OCI-M2 (cell line): ENCODE measurements around the gene STAC2.

ENCODE experiments used
- DNase-seq: peaks from one replicate; lab custom pipeline; 2025; ENCODE audit not compliant: unreplicated experiment; lab: John Stamatoyannopoulos, UW

STAC2 gene

DNA sequence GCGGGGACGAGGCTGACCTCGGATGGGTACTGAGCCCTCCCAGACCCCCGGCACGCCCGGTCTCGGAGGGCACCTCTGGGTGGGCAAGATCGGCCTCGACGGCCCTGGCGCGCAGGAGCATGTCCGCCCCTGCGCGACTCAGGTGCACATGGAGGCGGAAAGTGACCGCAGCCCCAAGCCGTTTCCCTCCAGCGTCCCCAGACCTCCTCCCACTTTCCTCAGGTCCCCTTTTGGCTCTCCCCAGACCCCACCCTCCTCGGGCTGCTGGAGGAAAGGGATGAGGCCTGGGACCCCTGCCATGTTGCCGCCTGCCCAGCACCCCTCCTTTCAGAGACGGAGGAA lies 15.7 kb downstream of the STAC2 start:
- no peak for DNase-seq

DNA sequence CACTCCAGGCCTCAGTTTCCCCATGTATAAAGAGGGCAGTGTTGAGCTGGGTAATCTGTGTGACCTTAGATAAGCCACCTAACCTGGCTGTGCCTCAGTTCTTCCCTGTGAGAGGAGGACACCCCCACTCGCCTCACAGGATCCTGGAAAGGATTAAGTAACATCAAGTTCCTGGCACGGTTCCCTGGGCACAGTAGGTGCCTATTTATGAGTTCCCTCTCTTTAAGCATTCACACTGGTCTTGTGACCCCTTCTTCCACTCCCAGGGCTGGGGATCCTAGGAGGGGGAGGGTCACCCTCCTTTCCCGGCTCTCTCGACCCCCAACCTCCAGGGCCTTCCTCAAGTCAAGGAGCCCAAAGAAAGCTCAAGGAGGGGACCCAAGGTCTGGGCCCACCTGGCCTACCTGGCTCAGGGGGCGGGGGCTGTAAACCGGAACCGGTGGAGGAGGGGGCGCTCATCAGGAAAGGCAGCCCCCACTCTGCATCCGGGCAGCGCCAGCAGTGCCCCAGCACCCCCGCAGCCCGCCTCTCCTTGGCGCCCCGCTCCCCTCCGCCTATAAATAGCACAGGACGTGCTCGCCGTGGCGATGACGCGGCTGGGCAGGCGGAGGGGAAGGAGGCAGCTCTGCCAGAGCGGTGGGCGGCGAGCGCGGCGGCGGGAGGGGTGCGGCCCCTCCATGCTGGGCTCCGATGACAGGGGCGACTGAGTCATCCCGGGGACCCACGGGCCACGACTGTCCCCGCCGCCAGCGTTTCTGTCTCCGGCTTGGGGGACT lies 16.2 kb downstream of the STAC2 start:
- DNase-seq, result no peak

DNA sequence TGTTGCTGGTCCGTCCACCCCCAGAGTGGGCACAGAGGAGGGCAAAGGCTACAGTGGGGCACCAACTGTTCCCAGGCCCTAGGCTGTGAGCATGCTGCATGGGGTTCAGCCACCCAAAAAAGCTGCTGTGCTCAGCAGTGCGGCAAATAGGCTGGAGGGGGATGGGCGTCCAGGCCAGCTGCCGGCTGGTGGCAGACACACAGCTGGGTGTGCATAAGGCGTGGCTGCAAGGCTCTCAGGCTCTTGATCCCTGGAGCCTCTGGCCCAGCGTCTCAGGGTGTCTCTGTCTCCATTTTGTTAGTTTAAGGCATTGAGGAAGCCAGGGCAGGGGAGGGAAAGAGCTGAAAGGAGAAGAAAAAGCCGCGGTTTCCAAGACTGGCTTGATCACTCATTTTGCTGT lies 16.9 kb downstream of the STAC2 start:
- DNase-seq, result no peak

DNA sequence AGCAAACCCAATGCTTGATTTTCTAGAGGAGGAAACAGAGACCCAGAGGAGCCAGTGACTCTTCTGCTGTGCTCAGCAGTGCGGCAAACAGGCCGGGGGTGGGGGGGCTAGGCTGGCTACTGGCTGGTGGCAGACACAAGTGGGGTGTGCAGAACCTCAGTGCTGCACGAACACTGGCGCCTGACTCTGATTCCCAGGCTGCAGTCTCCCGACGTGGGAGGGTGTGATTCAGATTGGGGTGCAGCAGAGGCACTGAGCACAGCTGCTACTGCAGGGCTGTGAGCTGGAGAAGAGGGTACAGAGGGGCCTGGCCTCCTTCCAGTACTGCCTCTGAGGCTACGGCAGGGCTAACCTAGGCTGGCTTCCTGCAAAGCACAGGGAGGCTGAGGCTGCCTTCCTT lies 17.6 kb downstream of the STAC2 start:
- DNase-seq, result no peak

DNA sequence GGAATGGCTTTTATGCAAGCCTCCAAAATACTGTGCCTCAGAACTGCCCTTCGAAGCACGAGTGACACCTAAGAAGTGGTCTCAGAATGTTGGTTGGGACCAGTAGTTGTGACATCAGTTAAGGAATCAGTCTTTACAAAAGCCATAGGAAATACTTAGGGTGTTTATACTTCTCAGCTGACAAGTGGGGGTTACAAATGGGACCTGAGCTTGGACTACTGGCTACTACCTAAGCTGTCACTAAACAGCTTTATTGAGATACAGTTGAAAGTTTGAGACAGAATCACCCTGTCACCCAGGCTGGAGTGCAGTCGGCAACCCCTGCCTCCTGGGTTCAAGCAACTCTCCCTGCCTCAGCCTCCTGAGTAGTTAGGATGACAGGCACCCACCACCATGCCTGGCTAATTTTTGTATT lies 20.6 kb downstream of the STAC2 start:
- no peak for DNase-seq

DNA sequence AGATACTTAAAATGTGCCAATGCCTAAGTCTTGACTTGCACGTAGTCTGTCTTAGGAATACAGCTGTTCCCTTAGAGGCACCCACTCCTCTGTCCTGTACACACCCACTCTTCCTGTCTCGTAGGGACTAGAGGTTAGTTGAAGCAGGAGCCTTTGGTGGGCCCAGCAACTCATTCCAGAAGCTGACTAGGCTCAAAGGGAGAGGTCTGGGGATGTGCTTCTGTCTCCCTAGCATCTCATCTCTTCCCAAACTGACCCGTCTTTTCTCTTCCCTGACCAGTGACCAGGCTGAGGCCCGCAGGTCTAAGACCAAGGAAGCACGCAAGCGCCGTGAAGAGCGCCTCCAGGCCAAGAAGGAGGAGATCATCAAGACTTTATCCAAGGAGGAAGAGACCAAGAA lies 21.5 kb downstream of the STAC2 start:
- no peak for DNase-seq

DNA sequence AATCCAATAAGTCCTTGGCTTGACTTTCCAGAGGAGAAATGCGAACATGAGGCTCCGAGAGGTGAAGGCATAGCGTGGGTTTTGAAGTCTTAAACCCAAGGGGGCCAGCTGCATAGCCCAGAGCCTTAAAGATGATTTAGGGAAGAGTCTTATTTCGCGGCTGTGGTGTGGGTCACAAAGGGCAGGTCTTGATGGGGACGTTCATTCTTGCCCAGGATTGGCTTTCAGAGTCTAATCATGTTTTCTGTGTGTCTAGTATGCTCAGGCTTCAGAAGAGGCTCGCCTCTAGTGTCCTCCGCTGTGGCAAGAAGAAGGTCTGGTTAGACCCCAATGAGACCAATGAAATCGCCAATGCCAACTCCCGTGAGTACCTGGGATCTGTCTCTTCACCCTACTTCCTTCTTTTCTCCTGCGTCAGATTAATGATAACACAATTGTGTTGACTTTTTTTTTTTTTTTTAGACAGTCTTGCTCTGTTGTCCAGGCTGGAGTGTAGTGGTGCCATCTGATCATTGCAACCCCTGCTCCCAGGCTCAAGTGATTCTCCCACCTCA lies 24.7 kb downstream of the STAC2 start:
- no peak for DNase-seq

DNA sequence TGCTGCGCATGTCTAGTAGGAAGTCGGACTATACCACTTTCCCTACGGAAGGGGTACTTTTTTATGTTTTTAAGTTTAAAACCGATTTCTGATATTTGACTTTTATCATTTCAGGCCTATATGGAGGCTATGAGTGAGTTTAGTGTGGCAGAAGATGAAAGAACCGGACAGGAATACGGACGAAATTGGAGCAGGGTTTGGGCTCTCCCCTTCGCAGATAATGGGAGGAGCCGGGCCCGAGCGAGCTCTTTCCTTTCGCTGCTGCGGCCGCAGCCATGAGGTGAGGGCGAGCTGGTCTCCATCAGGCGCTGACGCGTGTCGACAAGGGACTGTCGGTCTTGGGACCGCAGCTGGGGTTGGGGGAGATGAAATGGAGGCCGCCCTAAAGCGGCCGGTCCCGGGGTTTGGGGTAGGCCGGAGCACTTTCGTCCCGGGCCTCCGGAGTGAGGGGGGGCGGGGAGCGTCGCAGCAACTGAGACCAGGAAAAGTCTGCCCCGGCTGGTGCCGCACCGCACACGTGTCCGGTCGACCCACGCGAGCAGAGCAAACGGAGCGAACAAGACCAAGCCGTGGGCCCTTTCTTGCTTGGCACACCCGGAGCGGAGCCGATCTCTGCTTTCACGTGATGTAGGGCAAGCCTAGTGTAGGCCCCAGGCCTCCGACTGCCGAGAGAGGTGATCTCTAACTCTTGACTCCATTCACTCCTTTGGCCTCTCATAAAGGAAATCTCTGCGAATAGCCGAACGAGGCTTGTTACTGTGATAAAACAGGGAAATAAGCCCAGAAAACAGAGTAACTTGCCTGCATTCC lies 25.5 kb downstream of the STAC2 start, which contains the start of gene RPL19:
Gene RPL19 (plus strand): TSS at position 214 of the 810 bp plus-strand sequence. CDS start 62 bp downstream, at position 276.
- DNase-seq, result no peak

DNA sequence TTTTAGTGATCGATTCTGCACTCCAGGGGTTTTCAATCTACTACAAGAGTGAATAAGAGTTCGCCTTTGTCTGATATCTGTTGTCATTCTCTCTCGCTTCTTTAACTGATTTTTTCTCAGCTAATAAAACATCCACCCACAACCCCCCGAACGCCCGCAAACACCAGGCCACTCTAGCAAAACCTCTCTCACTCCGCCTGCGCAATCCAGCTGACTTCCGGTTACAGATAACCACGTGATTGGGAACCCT lies 26.0 kb downstream of the STAC2 start:
- peak; percentile 68 for DNase-seq

DNA sequence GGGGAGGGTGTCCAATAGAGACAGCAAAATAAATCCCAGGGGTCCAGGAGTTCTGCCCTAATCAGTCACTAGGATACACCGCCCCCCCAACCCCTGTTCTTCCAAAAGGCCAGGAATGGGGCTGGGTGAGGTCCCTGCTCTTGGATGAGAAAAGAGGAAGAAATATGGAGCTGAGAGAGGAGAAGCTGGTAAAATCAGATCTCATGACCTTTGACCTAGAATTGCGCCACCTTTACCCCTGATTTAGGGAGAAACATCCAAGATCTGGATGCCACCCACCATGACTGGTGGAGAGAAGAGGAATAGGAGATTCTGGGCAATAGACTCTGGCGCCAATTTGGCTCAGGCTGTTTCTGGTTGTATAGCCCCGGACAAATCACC lies 27.6 kb downstream of the STAC2 start:
- no peak for DNase-seq

DNA sequence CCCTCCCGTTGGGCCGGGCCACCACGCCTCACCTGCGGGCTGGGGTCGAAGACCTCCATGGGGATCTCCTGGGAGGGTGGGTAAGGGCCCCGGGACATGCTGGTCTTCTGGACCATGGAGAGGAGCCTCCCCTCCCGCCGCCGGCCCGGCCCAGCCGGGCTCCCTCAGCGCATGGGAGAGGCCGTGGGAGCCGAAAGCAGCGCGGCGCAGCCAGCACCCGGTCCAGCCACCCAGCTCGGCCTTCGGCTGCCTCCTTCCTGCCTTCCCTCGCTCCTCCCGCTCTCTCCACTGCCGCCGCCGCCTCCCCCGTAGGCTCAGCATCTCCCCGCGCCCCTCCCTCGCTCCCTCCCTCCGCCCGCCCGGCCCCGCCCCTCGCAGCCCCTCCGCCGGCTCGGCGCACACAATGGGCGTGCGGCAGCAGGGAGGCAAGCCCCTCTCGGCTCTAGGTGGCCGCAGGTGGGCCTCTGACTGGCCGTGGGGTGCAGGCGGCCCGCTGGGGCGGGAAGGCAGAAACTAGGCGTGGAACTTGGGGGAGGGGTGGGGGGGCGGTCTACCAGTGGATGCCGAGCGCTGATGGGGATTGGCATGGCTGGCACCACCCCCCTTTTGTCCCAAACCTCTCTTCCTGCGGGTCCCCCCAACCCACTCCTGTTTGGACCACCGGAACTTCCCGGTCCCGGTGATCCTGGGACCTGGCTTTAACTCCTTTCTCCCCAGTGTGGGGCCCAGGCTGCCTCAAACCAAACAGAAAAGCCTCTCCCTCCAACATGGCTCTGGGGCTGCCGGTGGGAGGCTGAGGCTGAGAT lies 28.2 kb downstream of the STAC2 start, which contains the start of gene CACNB1:
Gene CACNB1 (minus strand): TSS at position 290 of the 806 bp plus-strand sequence. CDS start 174 bp downstream, at position 116.
- no peak for DNase-seq

DNA sequence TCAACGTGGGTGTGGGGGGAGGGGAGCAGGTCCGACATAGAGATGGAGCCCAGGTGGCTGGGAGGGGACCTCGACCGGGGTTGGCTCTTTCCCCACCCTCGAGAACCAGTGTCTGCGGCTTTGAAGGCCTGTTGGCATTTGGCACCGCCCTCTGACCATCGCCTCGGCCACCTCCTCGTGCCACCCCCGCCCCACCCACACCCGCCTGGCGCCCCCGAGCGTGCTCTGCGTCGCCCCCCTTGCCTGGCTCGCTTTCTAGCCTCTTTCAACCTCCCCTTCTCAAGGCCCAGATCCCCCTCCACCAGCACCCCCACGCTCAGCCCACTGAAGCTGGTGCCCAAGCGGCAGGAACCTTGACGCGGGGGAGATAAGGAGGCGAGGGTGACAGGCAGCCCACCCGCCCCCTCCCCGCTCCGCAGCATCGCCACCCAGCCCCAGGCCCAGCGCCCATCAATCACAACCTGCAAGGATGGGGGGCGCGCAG lies 28.9 kb downstream of the STAC2 start:
- no peak for DNase-seq

DNA sequence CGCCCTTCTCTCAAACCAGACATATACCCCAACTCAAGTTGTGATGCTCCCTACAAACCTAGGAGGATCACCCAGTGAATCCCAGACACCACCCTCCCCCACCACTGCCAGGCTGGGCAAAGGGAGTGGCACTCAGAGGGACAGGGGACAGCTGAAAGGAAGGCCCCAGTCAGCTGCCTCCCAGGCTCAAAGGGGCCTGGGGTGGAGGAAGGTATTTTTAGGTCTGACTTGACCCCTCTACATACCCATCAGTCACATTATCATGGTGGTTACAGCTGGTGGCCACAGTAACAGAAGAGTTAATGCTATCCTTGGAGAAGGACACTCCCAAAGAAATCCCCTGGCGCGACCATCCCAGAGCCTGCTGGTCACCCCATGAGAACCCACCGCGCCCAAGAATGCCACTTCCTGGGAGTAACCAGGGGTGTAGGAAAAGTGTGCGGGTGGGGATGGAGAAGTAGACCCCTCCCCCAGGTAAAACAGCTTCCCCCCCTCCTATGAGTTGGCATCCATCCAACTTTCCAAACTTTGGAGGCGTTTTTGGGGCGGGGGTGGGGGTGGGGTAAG lies 29.4 kb downstream of the STAC2 start:
- DNase-seq, result no peak

DNA sequence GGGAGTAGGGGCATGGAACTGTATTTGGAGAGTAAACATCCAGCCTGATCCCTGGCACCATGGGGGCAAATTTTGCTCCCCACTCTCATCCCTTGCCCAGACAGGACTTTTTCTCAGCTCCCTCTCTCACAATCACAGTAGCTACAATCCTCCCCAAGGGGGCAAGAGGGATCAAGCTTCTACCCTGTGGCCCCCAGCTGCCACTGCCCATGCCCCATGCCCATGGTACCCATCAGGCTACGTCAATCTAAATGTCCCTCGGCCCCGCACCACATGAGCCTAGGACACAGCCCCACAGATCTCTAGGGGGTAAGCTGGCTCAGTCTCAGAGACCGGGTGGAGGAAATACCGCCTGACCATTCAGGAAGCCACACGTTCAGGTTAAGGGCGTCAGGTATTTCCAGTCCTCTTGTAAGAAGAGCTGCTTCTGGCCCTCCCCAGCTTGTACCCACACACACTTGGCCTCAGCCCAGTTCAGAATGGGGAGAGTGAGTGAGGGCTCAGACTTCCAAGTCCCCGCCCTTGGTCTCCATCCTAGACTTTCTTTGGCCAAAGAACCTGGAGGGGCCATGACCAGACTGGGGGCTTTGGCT lies 30.1 kb downstream of the STAC2 start:
- no peak for DNase-seq

DNA sequence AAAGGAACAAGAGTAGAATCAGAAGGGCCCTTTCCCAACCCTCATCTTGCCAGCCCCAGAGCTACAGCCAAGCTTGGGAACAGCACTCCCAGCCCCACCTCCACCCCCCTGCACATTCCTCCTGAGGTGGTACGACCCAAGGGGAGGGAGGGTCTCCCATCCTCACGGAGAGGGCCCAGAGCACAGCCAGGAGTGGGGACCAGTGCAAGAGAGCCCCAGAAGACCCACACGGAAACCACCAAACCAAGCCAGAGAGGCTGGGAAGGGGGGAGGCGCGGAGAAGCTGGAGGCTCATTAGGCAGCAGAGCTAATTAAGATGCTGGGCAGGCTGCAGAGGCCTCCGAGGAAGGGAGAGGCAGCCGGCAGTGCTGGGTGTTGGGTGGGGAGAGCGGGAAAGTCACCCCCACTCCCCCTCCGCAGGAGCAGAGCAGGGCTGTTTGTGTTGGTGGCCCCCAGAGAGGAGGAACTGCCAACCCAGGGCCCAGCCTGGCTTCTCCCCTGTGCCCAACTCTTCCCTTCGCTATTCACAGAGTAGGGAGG lies 30.7 kb downstream of the STAC2 start:
- no peak for DNase-seq

DNA sequence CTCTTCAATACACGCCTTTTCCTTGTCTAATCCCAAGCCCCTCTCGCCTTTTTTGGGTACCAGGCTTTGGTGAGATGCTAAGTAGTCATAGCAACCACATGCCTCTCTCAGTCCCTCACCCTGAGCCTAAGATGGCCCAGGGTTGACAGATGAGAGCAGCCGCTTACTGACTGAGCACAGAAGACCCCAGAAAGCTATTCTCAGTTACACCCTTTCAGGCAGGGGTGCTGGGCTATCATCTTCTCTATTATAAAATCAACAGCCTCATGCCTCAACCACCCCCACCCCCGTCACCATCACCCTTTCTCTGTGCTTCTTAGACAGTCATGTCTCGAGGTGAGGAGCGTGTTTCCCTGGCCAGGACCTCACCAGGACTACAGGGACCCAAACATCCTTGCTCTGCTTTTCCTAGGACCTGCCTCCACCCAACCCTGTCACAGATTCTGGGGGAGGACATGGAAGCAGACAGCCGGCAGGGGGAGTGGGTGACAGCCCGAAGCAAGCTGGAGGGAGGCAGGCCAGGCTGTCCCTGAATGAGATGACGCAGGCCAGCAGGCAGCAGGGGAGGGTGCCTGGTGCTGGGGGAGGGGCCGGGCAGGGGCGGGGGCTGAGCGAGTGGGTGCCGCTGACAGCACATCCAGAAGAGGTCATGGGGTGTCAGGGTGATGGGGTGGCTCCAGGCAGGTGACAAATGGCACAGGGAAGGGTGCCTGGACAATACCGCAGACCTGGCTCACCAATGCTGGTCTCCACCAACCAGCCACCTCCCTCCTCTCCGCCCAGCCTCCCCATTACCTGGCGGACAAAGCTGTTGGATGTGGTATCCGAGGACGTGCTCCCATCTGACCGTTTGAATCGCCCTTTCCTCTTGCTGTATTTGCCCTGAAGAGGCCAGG lies 31.4 kb downstream of the STAC2 start:
- DNase-seq, result no peak

DNA sequence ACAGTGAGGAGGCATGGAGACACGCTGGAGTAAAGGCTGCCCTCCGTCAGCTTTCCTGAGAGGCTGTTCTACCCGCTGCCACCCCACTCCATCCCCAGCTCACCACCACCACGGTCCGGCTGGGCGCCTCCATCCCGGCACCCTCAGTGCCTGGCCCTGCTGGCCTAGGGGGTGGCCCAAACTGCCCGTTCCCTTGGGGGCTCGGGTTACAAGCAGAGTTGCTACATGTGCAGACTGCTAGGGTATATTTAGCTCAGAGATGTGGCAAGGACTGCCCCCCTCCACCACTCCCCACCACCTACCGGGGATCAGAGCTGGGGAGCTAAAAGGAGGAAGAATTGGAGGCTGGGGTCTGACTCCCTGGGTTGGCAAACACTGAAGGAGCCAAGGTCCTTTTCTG lies 32.4 kb downstream of the STAC2 start:
- no peak for DNase-seq

DNA sequence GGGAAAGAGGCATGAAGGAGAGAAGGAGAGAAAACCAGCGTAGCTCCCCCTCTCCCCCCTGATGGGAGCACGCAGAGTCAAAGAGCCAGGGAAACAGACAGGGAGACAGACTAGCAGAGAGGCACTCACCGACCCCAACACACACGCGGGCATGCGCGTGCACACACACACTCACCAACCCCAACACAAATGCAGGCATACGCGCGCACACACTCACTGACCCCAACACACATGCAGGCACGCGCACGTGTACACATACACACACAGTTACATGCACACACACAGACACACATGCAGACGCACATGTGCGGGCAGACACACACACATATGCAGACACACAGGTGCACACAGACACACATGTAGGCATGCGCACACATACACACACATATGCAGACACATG lies 32.8 kb downstream of the STAC2 start:
- DNase-seq, result no peak

DNA sequence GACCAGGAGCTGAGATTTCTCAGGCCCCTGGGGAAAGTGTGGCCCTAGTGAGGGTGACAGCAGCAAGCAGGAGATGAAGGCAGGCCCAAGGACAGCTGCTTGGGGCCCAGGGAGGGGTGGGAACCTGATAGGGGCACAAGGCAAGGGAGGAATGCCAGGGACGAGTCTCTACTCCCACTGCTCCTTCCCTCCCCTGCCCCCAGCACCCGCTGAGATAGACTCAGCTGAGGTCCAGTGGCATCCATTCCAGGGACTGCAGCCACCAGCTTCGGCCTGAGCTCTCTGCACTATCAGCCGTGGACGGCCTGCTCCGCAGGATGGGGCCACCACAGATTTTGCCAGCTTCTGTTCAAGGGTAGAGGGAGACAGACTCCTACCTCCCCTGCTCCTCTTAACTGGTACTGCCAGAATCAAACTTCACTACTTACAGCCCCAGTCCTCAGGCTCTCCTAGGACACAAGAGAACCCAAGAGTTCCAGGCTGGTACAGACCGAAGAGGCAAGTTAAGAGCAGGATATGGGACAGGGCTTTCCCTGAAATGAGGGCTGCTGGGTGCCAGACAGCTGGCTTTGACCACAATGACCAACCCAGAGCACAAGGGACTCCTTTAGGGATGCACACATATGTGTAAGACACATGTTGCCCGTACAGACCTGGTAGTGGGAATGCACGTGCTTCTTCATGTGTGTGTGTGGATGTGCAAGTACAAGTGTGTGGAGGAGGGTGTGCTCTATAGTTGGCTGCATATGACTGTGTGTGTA lies 33.8 kb downstream of the STAC2 start:
- no peak for DNase-seq
